ENCODE data around the gene PRG3.

The PRG3 gene

DNA sequence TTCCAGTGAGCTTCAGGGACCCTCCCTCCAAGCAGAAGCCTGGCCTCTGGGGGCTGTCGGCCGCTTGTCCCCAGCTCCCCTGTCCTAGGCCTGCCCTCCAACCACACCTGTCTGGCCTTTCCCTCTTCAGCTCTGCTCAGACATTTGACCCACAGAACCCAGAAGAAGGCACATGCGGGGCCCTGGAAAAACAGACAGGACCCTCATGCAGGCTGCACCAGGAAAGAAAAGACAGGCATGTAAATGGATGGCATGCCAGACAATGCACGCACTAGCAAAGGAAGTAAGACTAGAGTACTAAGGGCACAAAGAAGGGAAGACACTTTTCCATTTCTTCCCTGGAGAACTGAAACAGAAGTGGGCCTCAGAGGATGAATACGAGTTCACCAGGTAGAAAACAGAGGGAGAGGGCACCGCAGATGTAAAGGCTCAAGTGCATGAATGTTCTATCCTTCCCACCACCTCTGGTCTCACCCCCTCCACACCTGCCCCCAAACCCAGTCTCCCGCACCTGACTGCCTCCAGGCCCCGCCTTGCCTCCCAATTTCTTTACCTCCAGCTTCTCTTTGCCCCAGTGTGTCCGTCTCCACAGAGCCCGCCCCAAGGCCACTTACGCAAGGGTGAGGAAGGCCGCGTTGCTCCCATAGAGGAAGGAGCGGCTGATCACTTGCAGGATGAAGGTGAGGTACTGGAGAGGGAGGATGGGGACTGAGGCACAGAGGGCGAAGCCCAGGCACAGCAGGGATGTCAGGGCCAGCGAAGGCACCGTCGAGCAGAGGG lies 28.6 kb upstream of the PRG3 start:
- DNase-seq (ENCODE audit: low read depth): no peak
- TF ChIP-seq, protein P1, sequence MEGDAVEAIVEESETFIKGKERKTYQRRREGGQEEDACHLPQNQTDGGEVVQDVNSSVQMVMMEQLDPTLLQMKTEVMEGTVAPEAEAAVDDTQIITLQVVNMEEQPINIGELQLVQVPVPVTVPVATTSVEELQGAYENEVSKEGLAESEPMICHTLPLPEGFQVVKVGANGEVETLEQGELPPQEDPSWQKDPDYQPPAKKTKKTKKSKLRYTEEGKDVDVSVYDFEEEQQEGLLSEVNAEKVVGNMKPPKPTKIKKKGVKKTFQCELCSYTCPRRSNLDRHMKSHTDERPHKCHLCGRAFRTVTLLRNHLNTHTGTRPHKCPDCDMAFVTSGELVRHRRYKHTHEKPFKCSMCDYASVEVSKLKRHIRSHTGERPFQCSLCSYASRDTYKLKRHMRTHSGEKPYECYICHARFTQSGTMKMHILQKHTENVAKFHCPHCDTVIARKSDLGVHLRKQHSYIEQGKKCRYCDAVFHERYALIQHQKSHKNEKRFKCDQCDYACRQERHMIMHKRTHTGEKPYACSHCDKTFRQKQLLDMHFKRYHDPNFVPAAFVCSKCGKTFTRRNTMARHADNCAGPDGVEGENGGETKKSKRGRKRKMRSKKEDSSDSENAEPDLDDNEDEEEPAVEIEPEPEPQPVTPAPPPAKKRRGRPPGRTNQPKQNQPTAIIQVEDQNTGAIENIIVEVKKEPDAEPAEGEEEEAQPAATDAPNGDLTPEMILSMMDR (IDR thresholded peaks at IDR 0.05; ENCODE audit: control insufficient read depth, insufficient read depth, low read depth, low read length, missing control alignments): no peak
- H3K4me3 ChIP-seq (ENCODE audit: control insufficient read depth, low read depth, low read length): no peak overlapping the region

DNA sequence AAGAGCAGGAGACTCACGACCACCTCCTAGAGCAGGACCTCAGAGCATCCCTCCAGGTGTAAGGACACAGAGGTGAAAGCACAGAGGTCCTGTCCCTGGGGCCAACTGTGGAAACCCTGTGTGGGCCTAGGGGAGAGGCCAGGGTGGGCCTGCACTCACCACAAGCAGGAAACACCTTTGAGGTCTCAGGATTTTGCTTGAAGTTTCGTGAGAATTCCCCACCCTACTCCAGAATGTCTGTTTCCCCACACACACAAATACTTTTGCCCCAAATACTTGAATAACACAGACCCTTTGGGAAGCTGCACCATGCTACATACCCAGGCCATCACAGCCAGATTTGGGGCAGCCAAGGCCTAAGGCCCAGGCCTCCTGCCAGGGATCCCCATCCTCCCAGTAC lies 27.8 kb upstream of the PRG3 start:
- TF ChIP-seq, protein P1 (IDR thresholded peaks at IDR 0.05; ENCODE audit: control insufficient read depth, insufficient read depth, low read depth, low read length, missing control alignments): no peak
- no peak for DNase-seq (ENCODE audit: low read depth)
- no peak overlapping the region for H3K4me3 ChIP-seq (ENCODE audit: control insufficient read depth, low read depth, low read length)

DNA sequence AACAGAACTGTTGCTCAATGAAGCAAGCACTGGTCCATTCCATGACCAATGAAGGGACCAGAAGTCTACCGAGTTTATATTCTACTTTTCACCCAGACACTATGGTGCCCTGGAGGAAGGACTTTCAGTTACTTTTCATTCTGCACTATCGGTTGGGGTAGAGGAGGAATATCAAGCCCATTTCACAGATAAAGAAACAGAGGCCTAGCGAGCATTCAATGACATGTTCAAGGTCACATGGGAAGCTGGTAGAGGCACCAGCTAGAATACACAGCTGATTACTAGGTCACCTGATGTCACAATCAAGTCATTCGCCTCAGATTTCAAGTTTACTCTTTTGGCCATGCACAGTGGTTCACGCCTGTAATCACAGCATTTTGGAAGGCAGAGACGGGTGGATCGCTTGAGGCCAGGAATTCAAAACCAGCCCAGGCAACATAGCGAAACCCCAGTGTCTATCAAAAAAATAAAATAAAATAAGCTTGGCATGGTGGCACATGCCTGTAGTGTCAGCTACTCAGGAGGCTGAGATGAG lies 27.1 kb upstream of the PRG3 start:
- no peak for DNase-seq (ENCODE audit: low read depth)
- TF ChIP-seq, protein P1 (IDR thresholded peaks at IDR 0.05; ENCODE audit: control insufficient read depth, insufficient read depth, low read depth, low read length, missing control alignments): no peak
- no peak overlapping the region for H3K4me3 ChIP-seq (ENCODE audit: control insufficient read depth, low read depth, low read length)

DNA sequence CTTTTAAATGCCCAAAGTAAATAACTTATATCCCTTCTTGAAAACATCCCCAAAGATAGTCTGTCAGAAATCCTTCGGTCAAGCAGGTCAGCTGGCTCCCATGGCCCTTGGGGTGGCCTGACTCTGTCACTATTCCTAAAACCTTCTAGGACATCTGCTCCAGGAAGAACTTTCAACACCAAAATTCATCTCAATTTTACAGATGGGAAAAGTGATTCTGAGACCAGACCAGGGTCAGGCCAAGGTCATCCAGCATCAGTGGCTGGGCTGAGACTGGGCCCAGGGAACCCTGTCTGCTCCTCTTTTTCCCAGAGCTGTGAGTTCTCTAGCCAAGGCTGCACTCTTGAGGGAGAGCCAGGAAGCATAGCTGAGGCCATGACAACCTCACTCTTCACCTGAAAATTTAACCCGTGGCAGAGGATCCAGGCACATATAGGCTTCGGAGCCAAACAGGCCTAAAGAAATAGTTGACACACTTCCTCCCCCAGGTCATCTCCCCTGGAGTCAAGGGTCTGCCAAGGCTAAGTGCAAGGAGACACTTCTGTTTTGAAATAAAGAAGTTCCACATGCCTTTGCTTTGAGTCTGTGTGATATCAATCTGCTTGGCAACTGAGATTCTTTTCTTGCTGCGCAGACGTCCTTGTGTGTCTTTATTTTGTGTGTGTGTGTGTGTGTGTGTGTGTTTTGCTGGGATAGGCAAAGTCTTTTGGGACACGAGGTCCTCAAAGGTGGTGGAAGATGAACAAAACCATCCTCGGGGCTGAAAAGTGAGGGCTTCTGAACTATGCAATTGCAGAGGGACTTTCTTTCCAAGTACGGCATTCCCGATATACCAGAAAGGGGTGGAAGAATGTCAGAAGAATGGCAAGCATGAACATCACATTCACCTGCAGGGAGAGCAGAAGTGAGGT lies 26.3 kb upstream of the PRG3 start:
- no peak overlapping the region for H3K4me3 ChIP-seq (ENCODE audit: control insufficient read depth, low read depth, low read length)
- TF ChIP-seq, protein P1 (IDR thresholded peaks at IDR 0.05; ENCODE audit: control insufficient read depth, insufficient read depth, low read depth, low read length, missing control alignments): no peak
- no peak for DNase-seq (ENCODE audit: low read depth)

DNA sequence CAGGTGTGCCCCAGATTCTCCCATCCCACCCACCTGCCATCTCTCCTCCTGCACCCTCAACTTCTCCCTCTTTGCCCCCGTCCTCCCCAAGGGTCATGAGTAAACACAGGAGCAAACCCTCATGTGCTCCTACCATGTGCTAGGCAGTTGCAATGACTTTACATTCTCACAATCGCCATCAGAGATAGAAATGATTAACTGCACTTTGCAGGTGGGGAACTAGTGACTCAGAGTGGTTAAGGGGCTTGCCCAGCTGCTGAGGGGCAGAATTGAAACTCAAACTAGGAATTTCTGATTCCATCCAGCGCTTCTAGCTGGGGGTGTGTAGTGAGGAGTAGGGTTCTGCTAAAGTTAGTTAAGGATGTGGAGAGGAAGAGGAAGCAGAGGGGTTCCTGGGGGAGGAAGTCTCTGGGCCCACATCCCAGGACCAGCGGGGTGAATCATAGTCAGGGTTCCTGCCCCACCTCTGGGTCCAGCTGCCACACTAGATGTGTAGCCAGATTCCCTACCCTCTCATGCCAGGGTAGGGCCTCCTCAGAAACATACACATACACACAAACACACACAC lies 25.5 kb upstream of the PRG3 start:
- no peak overlapping the region for H3K4me3 ChIP-seq (ENCODE audit: control insufficient read depth, low read depth, low read length)
- no peak for DNase-seq (ENCODE audit: low read depth)
- TF ChIP-seq, protein P1 (IDR thresholded peaks at IDR 0.05; ENCODE audit: control insufficient read depth, insufficient read depth, low read depth, low read length, missing control alignments): no peak

DNA sequence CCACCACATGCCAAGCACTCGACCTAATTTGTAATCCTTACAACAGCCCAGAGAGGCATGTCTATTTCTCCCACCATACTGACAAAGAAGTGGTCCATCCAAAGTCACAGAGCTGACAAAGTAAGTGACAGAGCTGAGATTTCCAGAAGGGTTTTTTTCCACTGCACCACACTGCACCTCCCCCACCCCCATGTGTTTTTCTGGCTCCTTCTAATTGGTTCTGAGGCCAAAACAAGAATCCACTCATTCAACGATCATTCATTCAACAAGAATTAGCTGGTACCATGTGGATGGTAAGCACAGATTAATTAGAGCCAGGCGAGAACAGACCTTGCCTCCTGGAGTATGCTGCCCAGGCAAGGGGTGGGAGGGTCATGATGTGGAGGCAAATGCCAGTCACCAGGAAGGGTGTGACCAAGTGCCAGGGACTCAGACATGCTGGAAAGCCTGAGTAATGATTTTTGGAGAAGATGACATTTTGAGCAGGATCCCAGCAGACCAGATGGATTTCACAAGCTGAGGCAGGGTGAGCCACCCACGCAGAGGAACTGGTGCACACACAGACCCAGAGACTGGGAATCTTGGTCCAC lies 24.4 kb upstream of the PRG3 start:
- TF ChIP-seq, protein P1 (IDR thresholded peaks at IDR 0.05; ENCODE audit: control insufficient read depth, insufficient read depth, low read depth, low read length, missing control alignments): no peak
- DNase-seq (ENCODE audit: low read depth): no peak
- no peak overlapping the region for H3K4me3 ChIP-seq (ENCODE audit: control insufficient read depth, low read depth, low read length)

Measured in AG09309 (cell line).